HPDE6-E6E7 (cell line): Measurements from ENCODE around the gene PLEKHA7.

Experiments used
- DNase-seq: peaks from one replicate; pipeline ENCODE4 v3.0.0; 2011; ENCODE audit warnings: missing footprints; ENCODE audit errors: extremely low spot score

PLEKHA7 gene

DNA sequence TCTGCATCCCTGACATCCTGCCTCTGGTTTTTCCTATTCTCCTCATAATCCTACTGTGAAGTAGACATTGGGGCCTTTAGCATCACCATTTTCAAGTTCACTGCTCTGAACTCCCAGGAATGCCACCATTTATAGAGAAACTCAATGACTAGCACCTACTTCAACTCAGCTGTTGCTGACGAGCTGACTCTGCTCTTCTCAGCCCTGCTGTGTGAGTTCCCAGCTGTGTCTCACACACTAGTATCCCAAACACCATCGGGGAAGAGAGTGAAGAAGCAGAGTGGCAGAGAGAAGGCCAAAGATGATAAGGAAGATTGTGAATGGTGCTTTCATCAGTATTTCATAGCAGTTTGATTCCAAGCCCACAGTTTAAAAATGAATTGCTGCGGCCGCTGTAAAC is 71.9 kb downstream of the PLEKHA7 start:
- DNase-seq, result no peak

- no peak for DNase-seq
Measured at GRCh38 chr11:16941935-16942334, 72.3 kb downstream of the PLEKHA7 start.

DNA sequence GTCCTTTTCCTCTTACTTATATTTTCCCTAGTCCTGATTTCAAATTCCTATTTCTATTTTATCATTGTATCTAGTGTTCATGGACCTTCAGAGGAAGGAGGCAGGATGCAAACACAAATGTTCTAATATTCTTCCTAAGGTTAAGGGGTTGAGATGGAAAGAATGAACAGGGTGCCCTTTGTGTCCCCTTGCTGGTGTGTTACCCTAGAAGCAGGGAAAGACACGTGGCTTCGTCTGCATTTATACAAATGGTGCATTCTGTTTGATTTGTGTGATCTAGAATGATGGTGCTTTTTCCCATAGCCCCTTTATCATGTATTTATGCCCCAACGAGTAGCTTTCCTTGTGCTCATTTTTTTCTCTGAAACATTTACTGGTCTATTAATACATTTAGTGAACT is 76.2 kb downstream of the PLEKHA7 start:
- DNase-seq, result no peak

DNA sequence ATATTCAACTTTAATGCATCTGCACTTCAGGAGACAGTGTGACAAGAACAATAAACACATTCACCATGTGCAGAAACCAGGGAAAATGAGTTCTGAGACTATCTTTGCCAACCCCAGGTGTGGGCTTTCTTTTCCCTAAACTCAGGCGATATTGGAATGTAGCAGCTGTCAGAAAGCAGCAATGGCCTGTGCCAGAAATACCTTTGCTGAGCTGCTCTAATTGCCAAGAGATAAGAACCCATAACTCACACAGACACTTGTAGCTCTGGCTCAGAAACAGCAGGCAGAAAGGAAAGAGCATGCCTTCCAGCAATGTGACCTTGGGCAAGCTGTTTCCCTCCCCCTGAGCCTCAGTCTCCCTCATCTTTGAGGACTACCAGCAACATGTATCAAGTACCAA is 77.6 kb downstream of the PLEKHA7 start:
- no peak for DNase-seq

- no peak for DNase-seq
Measured at GRCh38 chr11:16935518-16936302, 78.5 kb downstream of the PLEKHA7 start.

GRCh38 chr11:16933756-16934603 is 80.2 kb downstream of the PLEKHA7 start:
- no peak for DNase-seq

DNA sequence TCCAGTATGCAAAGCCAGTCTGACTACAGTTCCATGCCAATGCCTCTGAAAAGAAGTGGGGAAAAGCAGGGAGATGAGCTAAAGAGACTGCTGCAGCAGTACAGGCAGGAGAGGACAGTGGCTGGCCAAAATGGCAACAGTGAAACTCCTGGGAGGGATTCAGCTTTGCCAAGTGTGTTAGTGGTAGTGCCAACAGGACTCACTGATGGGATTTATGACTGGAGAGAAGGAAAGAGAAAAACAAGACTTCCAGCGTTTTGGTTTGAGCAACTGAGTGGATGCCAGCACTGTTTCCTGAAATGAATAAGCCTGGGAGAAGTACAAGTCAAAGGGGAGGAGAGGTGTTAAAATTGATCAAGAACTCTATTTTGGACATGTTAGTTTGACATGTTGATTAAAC is 80.9 kb downstream of the PLEKHA7 start:
- DNase-seq, result no peak

DNA sequence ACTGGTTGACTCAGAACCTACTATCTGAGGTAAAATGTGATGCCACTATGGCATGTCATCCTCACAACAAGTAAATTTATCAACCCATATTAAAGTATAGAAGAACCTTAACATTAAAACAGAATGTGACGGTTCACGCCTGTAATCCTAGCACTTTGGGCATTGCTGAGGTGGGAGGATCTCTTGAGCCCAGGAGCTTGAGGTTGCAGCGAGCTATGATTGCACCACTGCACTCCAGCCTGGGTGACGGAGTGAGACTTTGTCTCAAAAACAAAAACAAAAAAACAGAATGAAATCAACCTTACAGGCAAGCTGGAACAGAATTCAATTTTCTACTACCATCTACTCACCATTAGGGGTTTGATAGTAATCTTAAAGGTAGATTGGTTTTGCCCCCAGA is 86.2 kb downstream of the PLEKHA7 start:
- no peak for DNase-seq

GRCh38 chr11:16926883-16927626 is 87.2 kb downstream of the PLEKHA7 start:
- no peak for DNase-seq

GRCh38 chr11:16925561-16926065 is 88.6 kb downstream of the PLEKHA7 start:
- no peak for DNase-seq

DNA sequence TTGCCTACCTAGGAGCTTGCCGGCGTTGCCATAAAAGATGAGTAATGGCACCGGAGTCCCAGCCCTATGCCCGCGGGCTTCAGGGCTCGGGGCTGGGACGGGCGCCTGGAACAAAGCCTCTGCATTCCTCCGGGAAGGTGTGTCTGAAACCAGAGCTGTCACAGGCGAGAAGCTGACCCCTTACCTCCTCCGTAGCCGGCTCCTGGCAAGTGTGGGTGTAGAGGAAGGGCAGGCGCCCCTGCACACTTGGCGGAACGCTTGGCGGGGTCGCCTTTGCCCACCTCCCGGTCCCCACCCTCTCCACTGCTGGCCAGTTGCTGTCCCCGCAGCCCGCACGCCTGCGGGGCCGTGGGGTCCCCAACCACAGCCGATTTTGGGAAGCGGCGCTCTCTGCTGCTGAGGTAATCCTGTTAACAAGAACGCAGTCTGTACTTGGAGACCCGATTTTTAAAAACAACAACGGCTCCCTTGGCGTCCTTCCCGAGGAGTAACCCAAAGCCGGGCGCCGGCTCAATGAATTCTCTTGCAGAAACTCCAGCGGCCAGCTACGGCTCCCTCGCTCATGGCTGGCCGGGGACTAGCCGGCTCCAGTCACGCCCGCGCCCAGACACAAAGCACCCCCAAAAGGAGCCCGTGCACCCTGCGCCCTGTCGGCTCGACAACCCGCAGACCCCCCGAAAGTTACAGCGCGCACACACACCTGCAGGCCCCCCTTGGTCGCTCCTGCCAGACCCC is 89.2 kb downstream of the PLEKHA7 start:
- peak; percentile 89 for DNase-seq

- no peak for DNase-seq
Measured at GRCh38 chr11:16924462-16924825, 89.8 kb downstream of the PLEKHA7 start.

GRCh38 chr11:16923987-16924386 is 90.2 kb downstream of the PLEKHA7 start:
- no peak for DNase-seq

- DNase-seq, result no peak
Measured at GRCh38 chr11:16921668-16922067, 92.5 kb downstream of the PLEKHA7 start.

- no peak for DNase-seq
Measured at GRCh38 chr11:16921019-16921418, 93.2 kb downstream of the PLEKHA7 start.

DNA sequence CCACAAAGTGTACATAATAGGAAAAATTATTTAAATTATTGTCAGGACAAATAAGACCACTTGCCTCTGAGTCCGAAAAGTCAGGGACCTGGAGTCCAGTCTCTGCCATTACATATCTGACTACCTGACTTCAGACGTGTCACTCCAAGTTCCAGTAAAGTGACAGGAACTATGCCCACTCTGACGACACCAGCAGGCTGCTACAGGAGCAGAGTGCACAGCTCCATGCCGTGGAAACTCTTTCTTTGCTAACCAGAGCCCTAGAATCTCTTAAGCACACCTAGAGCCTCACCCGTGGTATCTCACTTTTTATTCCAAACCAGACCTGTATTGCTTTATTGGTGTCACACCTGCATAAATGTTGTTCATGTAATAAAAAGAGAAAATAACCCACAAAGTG is 93.7 kb downstream of the PLEKHA7 start:
- DNase-seq, result no peak

GRCh38 chr11:16918543-16919182 is 95.6 kb downstream of the PLEKHA7 start:
- DNase-seq, result peak; percentile 76

GRCh38 chr11:16917941-16918340 is 96.3 kb downstream of the PLEKHA7 start:
- peak; percentile 76 for DNase-seq

GRCh38 chr11:16912692-16913111 is 101.5 kb downstream of the PLEKHA7 start:
- DNase-seq, result no peak

DNA sequence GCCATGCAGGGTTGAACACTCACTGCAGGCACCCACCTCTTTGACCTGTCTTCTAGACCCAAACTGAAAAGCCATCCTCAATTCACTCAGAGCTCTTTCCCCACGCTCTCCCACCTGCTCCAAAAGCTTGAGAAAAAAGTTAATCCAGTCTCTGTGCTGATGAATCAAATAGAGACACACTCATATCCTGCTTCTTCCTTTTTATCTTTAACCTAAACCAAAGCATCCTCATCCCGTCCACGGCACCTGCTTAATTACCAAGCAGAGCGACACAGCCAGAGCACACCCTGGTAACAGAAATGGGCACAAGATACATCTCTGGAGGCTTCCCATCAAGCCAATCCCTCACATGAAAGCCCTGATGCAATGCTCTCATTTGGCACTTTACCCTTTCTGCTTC is 102.6 kb downstream of the PLEKHA7 start:
- no peak for DNase-seq

DNA sequence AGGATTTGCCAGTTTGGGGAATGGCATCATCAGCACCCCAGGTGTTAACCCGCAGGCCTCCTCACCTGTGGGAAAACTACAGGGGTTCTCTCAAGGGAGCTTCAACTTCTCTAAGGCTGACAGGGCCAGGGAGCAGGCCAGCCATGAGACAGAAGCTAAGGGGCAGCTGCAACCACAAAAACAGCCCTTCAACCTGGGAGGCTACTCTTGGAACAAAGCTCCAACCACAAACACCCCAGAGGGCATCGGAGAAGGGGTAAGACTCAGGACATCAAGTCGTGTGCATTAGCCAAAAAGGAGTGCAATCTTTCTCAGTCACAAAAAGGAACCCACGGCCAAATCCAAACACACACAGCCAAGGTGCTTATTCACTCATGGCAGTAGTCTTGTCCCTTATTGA is 103.0 kb downstream of the PLEKHA7 start:
- DNase-seq, result no peak
